Neural progenitor cell (in vitro differentiated cells): Measurements from ENCODE around the gene NUMB.

Experiments used
- CTCF ChIP-seq: fragments of 200-600 bp; sonication (generic); IDR thresholded peaks from 2 replicates; pipeline ENCODE4 v1.5.1; 2017; ENCODE audit warnings: antibody characterized with exemption, mild to moderate bottlenecking
- EZH2 ChIP-seq: fragments of 200-600 bp; sonication (generic); IDR thresholded peaks from 2 replicates; pipeline ENCODE4 v1.6.1; 2017; ENCODE audit warnings: antibody characterized with exemption, mild to moderate bottlenecking, moderate library complexity

DNA sequence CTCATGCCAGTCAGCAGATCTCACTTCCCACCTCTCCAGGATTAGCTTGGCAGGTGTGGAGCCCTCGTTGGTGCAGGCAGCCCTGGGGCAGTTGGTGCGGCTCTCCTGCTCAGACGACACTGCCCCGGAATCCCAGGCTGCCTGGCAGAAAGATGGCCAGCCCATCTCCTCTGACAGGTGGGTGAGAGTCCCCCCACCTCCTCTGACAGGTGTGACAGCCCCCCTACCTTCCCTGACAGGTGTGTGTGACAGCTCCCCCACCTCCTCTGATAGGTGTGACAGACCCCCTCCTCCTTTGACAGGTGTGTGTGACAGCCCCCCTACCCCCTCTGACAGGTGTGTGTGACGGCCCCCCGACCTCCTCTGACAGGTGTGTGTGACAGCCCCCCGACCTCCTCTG is 194.7 kb downstream of the NUMB start:
- TF ChIP-seq CTCF (no peak), EZH2 (no peak)
